ENCODE results near the gene EZH2.

GRCh38 chr7:148814922-148815559, 69.0 kb downstream of the EZH2 start:
- TF ChIP-seq POLR2A (IDR thresholded peaks at IDR 0.05) (no peak), CTCF (IDR thresholded peaks at IDR 0.05) (no peak)

Data from ovary (tissue), 3 donors.